VCaP (cell line): ENCODE results near the gene STRADA.

Experiments used
- H3K27ac ChIP-seq: fragments of 450-650 bp; 2 replicates; pipeline ENCODE4 v1.5.1; 2017
- TF ChIP-seq, protein P1 (sequence below): fragments of 450-650 bp; conservative IDR thresholded peaks from 2 replicates; pipeline ENCODE4 v1.5.1; 2017; ENCODE audit warnings: mild to moderate bottlenecking, moderate library complexity

The STRADA gene

DNA sequence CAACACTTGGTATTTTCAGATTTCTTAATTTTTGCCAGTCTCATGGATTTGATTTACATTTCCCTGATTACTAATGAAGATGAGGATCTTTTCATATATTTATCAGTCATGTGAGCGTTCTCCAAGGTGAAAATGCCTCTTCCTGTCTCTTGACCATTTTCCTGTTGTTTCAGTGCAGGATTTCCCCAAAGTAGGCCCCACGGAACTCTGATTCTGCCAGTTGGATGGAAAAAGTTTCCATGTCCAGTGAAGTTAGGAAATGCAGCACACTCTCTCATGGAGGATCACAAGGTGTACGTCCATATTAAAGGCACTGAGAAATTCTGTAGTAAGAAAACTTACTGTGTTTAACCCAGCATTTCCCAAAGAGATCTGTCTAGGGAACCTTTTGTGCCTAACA, 25.2 kb downstream of the STRADA start:
- H3K27ac ChIP-seq: no peak overlapping the region
- TF ChIP-seq, protein P1, sequence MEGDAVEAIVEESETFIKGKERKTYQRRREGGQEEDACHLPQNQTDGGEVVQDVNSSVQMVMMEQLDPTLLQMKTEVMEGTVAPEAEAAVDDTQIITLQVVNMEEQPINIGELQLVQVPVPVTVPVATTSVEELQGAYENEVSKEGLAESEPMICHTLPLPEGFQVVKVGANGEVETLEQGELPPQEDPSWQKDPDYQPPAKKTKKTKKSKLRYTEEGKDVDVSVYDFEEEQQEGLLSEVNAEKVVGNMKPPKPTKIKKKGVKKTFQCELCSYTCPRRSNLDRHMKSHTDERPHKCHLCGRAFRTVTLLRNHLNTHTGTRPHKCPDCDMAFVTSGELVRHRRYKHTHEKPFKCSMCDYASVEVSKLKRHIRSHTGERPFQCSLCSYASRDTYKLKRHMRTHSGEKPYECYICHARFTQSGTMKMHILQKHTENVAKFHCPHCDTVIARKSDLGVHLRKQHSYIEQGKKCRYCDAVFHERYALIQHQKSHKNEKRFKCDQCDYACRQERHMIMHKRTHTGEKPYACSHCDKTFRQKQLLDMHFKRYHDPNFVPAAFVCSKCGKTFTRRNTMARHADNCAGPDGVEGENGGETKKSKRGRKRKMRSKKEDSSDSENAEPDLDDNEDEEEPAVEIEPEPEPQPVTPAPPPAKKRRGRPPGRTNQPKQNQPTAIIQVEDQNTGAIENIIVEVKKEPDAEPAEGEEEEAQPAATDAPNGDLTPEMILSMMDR: no peak

DNA sequence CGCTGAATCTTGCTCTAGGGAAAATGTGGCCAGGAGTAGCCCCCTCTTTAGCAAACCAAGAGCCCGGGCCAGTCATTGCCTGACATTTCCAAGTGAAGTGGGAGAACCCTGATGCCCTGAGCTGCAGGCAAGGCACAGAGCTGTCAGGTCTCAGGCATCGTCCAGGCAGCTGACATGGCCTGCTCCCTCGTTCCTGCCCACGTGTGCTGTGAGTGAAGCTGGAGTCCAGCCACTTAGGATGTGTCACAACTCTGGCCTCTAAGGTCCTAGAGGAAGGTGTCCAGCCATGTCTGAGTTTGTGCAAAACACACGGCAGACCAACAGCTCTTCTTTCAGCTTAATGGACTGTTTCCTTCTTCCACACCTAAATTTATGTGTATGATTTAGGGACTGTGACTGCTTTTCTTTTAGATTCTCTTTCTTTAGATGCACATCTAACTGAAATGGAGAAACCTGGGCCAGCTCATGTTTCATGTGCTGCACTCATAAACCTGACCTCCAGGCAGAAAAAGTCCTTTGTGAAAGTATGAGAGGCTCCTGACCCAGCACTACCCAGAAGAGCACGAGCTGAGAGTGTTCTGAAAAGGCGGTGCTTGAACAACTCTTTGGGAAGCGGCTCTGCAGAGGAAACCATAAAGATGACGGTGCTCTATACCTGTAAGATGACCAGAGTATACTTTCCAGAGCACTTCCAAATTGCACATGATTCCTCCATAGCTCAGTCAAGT, 26.9 kb downstream of the STRADA start:
- TF ChIP-seq, protein P1: no peak
- H3K27ac ChIP-seq: no peak overlapping the region

DNA sequence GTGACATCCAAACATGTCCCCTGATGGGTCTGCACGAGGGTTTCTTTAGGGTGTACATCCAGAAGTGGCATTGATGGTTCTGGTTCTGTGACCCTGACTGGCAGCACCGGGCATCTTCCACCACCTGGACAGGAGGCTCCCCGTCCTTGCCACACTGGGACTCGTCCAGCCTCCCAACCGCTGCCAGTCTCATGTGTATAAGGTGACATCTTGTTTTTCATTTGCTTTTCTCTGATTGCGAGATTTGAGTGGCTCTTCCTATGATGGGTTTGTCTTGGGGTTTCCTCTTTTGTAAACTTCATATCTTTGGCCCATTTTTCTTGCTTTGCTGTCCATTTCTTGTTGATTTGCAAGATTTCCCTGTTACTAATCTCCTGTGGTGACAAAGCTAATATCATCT, 32.5 kb downstream of the STRADA start:
- TF ChIP-seq, protein P1: no peak
- H3K27ac ChIP-seq: no peak overlapping the region

DNA sequence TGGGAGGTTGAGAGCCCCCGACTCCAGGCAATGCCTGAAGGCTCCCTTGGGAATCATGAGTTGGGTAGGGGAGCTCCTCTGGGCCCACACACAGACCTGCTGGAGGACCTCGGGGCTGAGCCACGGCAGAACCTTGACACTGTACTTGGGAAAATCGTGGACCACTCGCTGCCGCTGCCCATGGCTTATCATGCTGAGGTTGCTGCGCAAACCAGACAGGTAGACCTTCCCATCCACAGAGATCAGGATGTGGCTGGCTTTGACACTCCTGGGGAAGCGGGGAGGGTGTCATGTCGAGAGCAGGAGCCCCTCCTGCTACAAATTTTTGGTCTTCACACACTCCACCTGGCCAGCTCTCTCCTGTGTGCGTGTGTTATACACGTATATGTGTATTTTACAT, 34.4 kb downstream of the STRADA start:
- no peak overlapping the region for H3K27ac ChIP-seq
- TF ChIP-seq, protein P1: no peak

DNA sequence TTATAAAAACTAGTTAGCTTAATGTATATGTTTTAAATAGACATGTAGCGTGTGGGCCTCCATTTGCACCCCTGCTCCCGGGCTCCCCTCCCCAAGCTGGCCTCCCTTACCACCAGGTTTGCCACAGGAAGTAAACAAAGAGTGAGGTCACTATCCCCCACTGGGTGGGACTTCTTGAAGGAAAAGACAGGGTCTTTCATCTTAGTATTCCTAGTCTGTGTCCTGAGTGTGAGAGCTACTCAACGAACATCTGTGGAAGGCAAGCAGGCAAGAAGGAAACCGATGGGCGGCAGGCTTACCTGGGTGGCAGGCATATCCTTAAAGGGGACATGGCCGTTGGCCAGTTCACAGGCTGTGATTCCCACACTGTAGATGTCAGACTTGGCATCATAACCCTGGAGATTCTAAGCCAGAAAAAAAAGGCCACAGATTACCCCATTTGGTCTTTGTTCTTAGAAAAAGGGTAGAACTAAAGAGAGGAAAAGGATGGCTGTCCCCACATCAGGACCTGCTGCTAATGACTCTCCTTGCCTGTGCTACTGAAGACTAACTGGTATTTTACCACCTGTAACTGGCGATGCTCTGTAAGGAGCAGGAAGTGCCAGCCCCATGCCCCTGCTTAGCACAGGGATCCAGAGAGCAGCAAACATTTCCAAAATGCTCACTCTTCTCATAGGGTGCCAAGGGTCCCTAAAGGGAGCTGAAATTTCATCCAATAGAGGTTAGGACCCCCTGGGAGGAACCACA, 35.1 kb downstream of the STRADA start:
- TF ChIP-seq, protein P1: no peak
- H3K27ac ChIP-seq: no peak overlapping the region

DNA sequence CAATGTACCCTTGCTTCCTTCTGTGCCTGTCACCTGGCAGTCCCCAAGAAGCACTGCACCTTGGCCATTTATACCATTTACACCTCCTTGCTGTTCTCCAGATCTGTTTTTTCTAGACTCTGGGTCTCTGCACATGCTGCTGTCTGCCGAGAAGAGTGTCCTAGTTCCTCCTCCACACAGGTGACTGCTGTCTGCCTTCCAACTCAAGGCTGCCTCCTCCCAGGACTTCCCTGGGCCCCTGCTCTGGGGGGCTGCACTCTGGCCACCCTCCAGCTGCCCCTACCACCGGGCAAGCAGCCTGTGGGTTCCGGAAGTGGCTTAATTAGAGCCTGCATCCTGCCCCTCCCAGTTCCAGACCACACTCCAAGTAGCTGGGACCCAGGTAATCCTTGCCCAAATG, 35.9 kb downstream of the STRADA start:
- no peak overlapping the region for H3K27ac ChIP-seq
- TF ChIP-seq, protein P1: no peak

DNA sequence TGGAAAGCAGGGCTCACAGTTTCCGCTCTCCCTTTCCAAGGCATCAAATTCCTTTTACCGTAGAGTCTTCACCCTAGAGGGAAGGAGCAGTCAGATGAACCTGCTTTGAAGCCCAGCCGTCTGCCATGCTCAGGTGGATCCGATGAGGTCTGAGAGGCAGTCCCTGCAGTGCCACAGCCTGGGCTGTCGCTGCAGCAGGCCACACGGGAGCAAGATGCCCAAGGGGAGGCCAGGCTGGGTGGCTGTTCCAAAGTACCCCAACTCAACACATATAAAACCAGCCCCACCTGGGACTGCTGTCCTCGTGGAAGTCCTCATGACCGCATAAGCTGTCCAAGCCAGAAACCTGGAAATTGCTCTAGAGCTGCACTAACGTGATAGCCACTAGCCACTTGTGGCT, 36.8 kb downstream of the STRADA start:
- H3K27ac ChIP-seq: no peak overlapping the region
- TF ChIP-seq, protein P1: no peak
